GM12878 (cell line): ENCODE measurements around the gene SSH3. TPM values are rescaled to one million over a fixed set of nuclear protein-coding genes. Genes with fewer than 3 reads are reported as not detected.

Source experiments
- ATAC-seq: fragments of 200-7000 bp; cut with Tn5 transposase; 3 replicates; pipeline ENCODE4 v1.9.1; 2020; ENCODE audit warnings: mild to moderate bottlenecking, moderate library complexity
- BruUV-seq: library from RNA; stranded (reverse); fragments of 400-500 nt; replicated peaks from 2 replicates; lab custom pipeline; 2021; lab: Mats Ljungman, UMichigan
- CTCF ChIA-PET: fragments of 300-600 bp; sonication (Branson Sonifier 250); formaldehyde crosslinking; extraction: SDS; loops from one replicate; lab custom pipeline; 2021; ENCODE audit warnings: inconsistent platforms; lab: Yijun Ruan, JAX
- POLR2A ChIA-PET: fragments of 350-600 bp; formaldehyde crosslinking; extraction: SDS; loops from one replicate; lab custom pipeline; 2021; ENCODE audit warnings: inconsistent platforms; lab: Charles Lee
- RAD21 ChIA-PET: fragments of 300-600 bp; sonication (Branson Sonifier 250); formaldehyde crosslinking; loops from one replicate; lab custom pipeline; 2023; ENCODE audit warnings: antibody characterized with exemption; ENCODE audit not compliant: unreplicated experiment; lab: Charles Lee
- SMC1A ChIA-PET: fragments of 300-600 bp; sonication (Branson Sonifier 250); formaldehyde crosslinking; loops from one replicate; lab custom pipeline; 2023; ENCODE audit not compliant: unreplicated experiment, uncharacterized antibody; lab: Charles Lee
- DNase-seq: peaks from one replicate; pipeline ENCODE4 v3.0.0-alpha.2; 2011; ENCODE audit warnings: low read depth, low spot score
- FAIRE-seq: peaks from 3 replicates; lab custom pipeline; 2011; peaks lifted over from hg19 to GRCh38; lab: Jason Lieb, UNC
- H2AFZ ChIP-seq: 2 replicates; pipeline ENCODE4 v1.6.0; 2011; ENCODE audit warnings: low read depth, low read length, control low read depth; ENCODE audit not compliant: control insufficient read depth
- H3K27ac ChIP-seq: 2 replicates; pipeline ENCODE4 v1.5.1; 2011; ENCODE audit warnings: control low read depth; ENCODE audit not compliant: control insufficient read depth, insufficient read depth
- H3K27me3 ChIP-seq, 2 experiments: replicated peaks in 1 of 2; 2 replicates each; pipeline versions ENCODE4 v1.6.0 to v1.6.1; 2011; ENCODE audit warnings: low read length in 1 of 2; ENCODE audit not compliant: control insufficient read depth in 2 of 2, insufficient read depth in 2 of 2
- H3K36me3 ChIP-seq, 2 experiments: 2 replicates each; pipeline ENCODE4 v1.5.1; 2011; ENCODE audit warnings: low read length in 1 of 2; ENCODE audit not compliant: control insufficient read depth in 2 of 2, insufficient read depth in 2 of 2
- H3K4me1 ChIP-seq: 2 replicates; pipeline ENCODE4 v1.6.1; 2011; ENCODE audit warnings: mild to moderate bottlenecking, low read length, moderate library complexity, mixed read lengths; ENCODE audit not compliant: control insufficient read depth, insufficient read depth
- H3K4me2 ChIP-seq: 2 replicates; pipeline ENCODE4 v1.6.0; 2011; ENCODE audit warnings: control low read depth; ENCODE audit not compliant: control insufficient read depth, insufficient read depth
- H3K4me3 ChIP-seq: fragments of 200-600 bp; sonication (generic); 2 replicates; pipeline ENCODE4 v1.5.1; 2016
- H3K79me2 ChIP-seq: 2 replicates; pipeline ENCODE4 v1.6.0; 2011; ENCODE audit warnings: low read length; ENCODE audit not compliant: control insufficient read depth, insufficient read depth
- H3K9ac ChIP-seq: 2 replicates; pipeline ENCODE4 v1.8.0; 2011; ENCODE audit warnings: low read length, control low read depth, mixed read lengths; ENCODE audit not compliant: control insufficient read depth, insufficient read depth
- H3K9me3 ChIP-seq: replicated peaks from 3 replicates; pipeline ENCODE4 v1.5.1; 2011; ENCODE audit warnings: mild to moderate bottlenecking, low read length; ENCODE audit not compliant: control insufficient read depth, insufficient read depth
- H4K20me1 ChIP-seq: 2 replicates; pipeline ENCODE4 v1.6.0; 2011; ENCODE audit not compliant: control insufficient read depth, insufficient read depth
- BMI1 ChIP-seq: fragments of 450-650 bp; IDR thresholded peaks from 2 replicates; pipeline ENCODE4 v1.6.1; 2016; ENCODE audit warnings: mild to moderate bottlenecking, moderate library complexity, borderline replicate concordance
- CHD1 ChIP-seq: IDR thresholded peaks from 2 replicates; pipeline ENCODE4 v1.6.1; 2012; ENCODE audit warnings: low read depth, low read length, improper control_type of control experiment
- CREM ChIP-seq: IDR thresholded peaks from 2 replicates; pipeline ENCODE4 v1.6.1; 2014; ENCODE audit warnings: antibody characterized with exemption, low read depth
- MTA2 ChIP-seq: fragments of 450-650 bp; IDR thresholded peaks from 2 replicates; pipeline ENCODE4 v1.6.1; 2016; ENCODE audit warnings: low read depth, mild to moderate bottlenecking, moderate library complexity
- NBN ChIP-seq: fragments of 450-650 bp; IDR thresholded peaks from 2 replicates; pipeline ENCODE4 v1.6.1; 2016
- POLR2AphosphoS2 ChIP-seq: IDR thresholded peaks from 2 replicates; pipeline ENCODE4 v1.6.1; 2011; ENCODE audit warnings: low read depth, mild to moderate bottlenecking, low read length, improper control_type of control experiment, moderate library complexity
- SMC3 ChIP-seq: IDR thresholded peaks from 2 replicates; pipeline ENCODE4 v1.6.1; 2011; ENCODE audit warnings: low read length, improper control_type of control experiment, borderline replicate concordance
- SREBF2 ChIP-seq: IDR thresholded peaks from 2 replicates; pipeline ENCODE4 v1.6.1; 2012; ENCODE audit warnings: mild to moderate bottlenecking, low read length
- USF1 ChIP-seq: IDR thresholded peaks from 2 replicates; pipeline ENCODE4 v1.6.1; 2011; ENCODE audit warnings: borderline replicate concordance, low read depth, mild to moderate bottlenecking, moderate library complexity, mixed read lengths, low read length; ENCODE audit not compliant: insufficient read depth; ENCODE audit errors: extremely low read length
- ZNF217 ChIP-seq: fragments of 450-650 bp; IDR thresholded peaks from 2 replicates; pipeline ENCODE4 v1.6.1; 2017; ENCODE audit warnings: antibody characterized with exemption, mild to moderate bottlenecking
- ZNF24 ChIP-seq: fragments of 450-650 bp; IDR thresholded peaks from 2 replicates; pipeline ENCODE4 v1.6.1; 2017; ENCODE audit warnings: antibody characterized with exemption, mild to moderate bottlenecking
- WGBS: methylation state at CpG from one replicate; pipeline ENCODE4 v1.1.6; 2016; ENCODE audit warnings: low lambda C conversion rate; ENCODE audit not compliant: insufficient replicate concordance, insufficient coverage; ENCODE audit errors: missing lambda C conversion rate; 5-methylcytosine and 5-hydroxymethylcytosine counted together
- in situ Hi-C: fragments of 300-500 bp; cut with MboI; formaldehyde crosslinking; loops from 9 replicates; pipeline ENCODE4 v1.14.3; 2018; ENCODE audit warnings: mixed read lengths
- intact Hi-C: fragments of 100-400 bp; cut with micrococcal nuclease; formaldehyde crosslinking; loops from one replicate; pipeline ENCODE4 v1.14.2; 2022; ENCODE audit not compliant: unreplicated experiment
- polyA plus RNA-seq, 11 experiments: library from polyadenylated mRNA; depleted of rRNA in 4 of 11; unstranded in 6 of 11; stranded (reverse) in 5 of 11; fragments of >200 nt; fragmentation: Nextera tagmentation in 4 of 11; fragmentation: Illumina TruSeq in 1 of 11; extraction: Ambion mirVana in 4 of 11; extraction: Trizol in 1 of 11; gene quantifications; 1 replicate in 1 of 11; 2 replicates in 10 of 11; pipeline versions ENCODE4 v1.2.1 to v1.2.3, GENCODE V29; 2011 to 2016; ENCODE audit warnings: inconsistent platforms in 2 of 11, missing spikeins in 2 of 11, low read depth in 1 of 11
- total RNA-seq, 4 experiments: library from RNA; depleted of rRNA in 3 of 4; stranded (reverse); fragments of >200 nt in 3 of 4; fragmentation: Illumina TruSeq in 1 of 4; extraction: Trizol in 1 of 4; gene quantifications; 2 replicates each; pipeline versions ENCODE4 v1.2.1 to v1.2.3, GENCODE V29; 2013 to 2021
- TF ChIP-seq, protein P1 (sequence below): fragments of 450-650 bp; IDR thresholded peaks from 2 replicates; pipeline ENCODE4 v1.6.1; 2018; ENCODE audit warnings: borderline replicate concordance, mild to moderate bottlenecking; ENCODE audit not compliant: partially characterized antibody
- TF ChIP-seq, protein P2 (sequence below): fragments of 450-650 bp; IDR thresholded peaks from 2 replicates; pipeline ENCODE4 v1.6.1; 2016; ENCODE audit warnings: mild to moderate bottlenecking
- TF ChIP-seq, protein P3 (sequence below): IDR thresholded peaks from 2 replicates; pipeline ENCODE4 v1.6.1; 2012; ENCODE audit warnings: low read depth, low read length, improper control_type of control experiment

Gene SSH3
- total and polyA plus RNA-seq, 10 of the 15 experiments (the other 5 are each of a cell fraction or from before 2014, with no cell fraction given) = 0.05 to 0.83 (median 0.28) TPM; not detected in 3

DNA sequence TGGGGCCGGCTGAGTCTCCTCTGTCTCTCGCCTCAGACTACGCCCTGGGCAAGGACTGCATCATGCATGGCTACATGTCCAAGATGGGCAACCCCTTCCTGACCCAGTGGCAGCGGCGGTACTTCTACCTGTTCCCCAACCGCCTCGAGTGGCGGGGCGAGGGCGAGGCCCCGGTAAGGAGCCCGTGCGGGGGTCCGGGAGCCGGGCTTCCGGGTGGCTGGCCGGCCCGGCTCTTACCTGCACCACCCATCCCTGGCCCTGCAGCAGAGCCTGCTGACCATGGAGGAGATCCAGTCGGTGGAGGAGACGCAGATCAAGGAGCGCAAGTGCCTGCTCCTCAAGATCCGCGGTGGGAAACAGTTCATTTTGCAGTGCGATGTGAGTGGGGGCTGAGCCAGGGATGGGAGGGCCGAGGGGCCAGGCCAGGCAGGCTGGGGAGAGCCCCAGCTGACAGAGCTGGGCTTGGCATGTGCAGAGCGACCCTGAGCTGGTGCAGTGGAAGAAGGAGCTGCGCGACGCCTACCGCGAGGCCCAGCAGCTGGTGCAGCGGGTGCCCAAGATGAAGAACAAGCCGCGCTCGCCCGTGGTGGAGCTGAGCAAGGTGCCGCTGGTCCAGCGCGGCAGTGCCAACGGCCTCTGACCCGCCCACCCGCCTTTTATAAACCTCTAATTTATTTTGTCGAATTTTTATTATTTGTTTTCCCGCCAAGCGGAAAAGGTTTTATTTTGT lies 18.4 kb upstream of the SSH3 start:
- H3K9ac ChIP-seq = no peak overlapping the region
- SMC1A ChIA-PET = no interaction called here
- H3K4me3 ChIP-seq = no peak overlapping the region
- CTCF ChIA-PET = no interaction called here
- POLR2A ChIA-PET = no interaction called here
- H3K27me3 ChIP-seq = no peaks in the 10 kb centered on the region
- H3K4me2 ChIP-seq = no peak overlapping the region
- in situ Hi-C loops = no loop called here
- peaks cover 17 to 63% of the 10 kb centered on the region in 2 experiments; a peak in 3 of 4 replicates for H3K36me3 ChIP-seq
- H2AFZ ChIP-seq = no peak overlapping the region
- H3K79me2 ChIP-seq = peaks cover 10% of the 10 kb centered on the region
- BruUV-seq = no TSS peak
- no peaks in the 10 kb centered on the region for H3K9me3 ChIP-seq
- DNase-seq = no peak
- no peak overlapping the region for H3K27ac ChIP-seq
- no peak for ATAC-seq
- intact Hi-C loops = no loop called here
- H4K20me1 ChIP-seq = no peaks in the 10 kb centered on the region
- H3K4me1 ChIP-seq = peaks cover 18% of the 10 kb centered on the region
- 92% methylated on average over 43 of the region's 45 CpGs for WGBS
- no peak for FAIRE-seq
- RAD21 ChIA-PET = no interaction called here
- no peak for TF ChIP-seq CREM
- TF ChIP-seq ZNF24 = no peak
- no peak for TF ChIP-seq NBN
- TF ChIP-seq, protein P1, sequence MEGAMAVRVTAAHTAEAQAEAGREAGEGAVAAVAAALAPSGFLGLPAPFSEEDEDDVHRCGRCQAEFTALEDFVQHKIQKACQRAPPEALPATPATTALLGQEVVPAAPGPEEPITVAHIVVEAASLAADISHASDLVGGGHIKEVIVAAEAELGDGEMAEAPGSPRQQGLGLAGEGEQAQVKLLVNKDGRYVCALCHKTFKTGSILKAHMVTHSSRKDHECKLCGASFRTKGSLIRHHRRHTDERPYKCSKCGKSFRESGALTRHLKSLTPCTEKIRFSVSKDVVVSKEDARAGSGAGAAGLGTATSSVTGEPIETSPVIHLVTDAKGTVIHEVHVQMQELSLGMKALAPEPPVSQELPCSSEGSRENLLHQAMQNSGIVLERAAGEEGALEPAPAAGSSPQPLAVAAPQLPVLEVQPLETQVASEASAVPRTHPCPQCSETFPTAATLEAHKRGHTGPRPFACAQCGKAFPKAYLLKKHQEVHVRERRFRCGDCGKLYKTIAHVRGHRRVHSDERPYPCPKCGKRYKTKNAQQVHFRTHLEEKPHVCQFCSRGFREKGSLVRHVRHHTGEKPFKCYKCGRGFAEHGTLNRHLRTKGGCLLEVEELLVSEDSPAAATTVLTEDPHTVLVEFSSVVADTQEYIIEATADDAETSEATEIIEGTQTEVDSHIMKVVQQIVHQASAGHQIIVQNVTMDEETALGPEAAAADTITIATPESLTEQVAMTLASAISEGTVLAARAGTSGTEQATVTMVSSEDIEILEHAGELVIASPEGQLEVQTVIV = no peak
- TF ChIP-seq, protein P2, sequence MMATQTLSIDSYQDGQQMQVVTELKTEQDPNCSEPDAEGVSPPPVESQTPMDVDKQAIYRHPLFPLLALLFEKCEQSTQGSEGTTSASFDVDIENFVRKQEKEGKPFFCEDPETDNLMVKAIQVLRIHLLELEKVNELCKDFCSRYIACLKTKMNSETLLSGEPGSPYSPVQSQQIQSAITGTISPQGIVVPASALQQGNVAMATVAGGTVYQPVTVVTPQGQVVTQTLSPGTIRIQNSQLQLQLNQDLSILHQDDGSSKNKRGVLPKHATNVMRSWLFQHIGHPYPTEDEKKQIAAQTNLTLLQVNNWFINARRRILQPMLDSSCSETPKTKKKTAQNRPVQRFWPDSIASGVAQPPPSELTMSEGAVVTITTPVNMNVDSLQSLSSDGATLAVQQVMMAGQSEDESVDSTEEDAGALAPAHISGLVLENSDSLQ = no peak
- no peak for TF ChIP-seq ZNF217
- TF ChIP-seq POLR2AphosphoS2 = no peak
- TF ChIP-seq BMI1 = no peak
- TF ChIP-seq SREBF2 = no peak
- TF ChIP-seq SMC3 = no peak
- TF ChIP-seq CHD1 = no peak
- TF ChIP-seq, protein P3, sequence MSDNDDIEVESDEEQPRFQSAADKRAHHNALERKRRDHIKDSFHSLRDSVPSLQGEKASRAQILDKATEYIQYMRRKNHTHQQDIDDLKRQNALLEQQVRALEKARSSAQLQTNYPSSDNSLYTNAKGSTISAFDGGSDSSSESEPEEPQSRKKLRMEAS = no peak
- TF ChIP-seq MTA2 = no peak
- TF ChIP-seq USF1 = no peak
